Astrocyte (in vitro differentiated cells and primary cell): ENCODE data around the gene PLSCR1.

Experiments
- CTCF ChIP-seq: IDR thresholded peaks from 2 replicates; pipeline ENCODE4 v1.5.1; 2011; ENCODE audit warnings: low read depth, mild to moderate bottlenecking, inconsistent platforms, low read length, moderate library complexity; ENCODE audit not compliant: insufficient read depth
- EZH2 ChIP-seq: IDR thresholded peaks from 2 replicates; pipeline ENCODE4 v1.6.1; 2012; ENCODE audit warnings: mild to moderate bottlenecking, low read length, inconsistent platforms; ENCODE audit not compliant: insufficient read depth

GRCh38 chr3:146558781-146559180 is 14.4 kb upstream of the PLSCR1 start:
- TF ChIP-seq CTCF (no peak), EZH2 (no peak)
